ENCODE measurements around the gene NEO1.

Gene NEO1

GRCh38 chr15:73139744-73140553 is 87.7 kb downstream of the NEO1 start:
- Histone ChIP-seq H4K8ac (ENCODE audit: low read depth, low read length) (no peak overlapping the region), H3K4me2 (ENCODE audit: low read length) (no peak overlapping the region), H2BK5ac (ENCODE audit: low read depth, low read length, poor library complexity) (no peak overlapping the region), H3K4me1 (ENCODE audit: control insufficient read depth in 1 of 2, insufficient read depth in 2 of 2, low read length in 2 of 2) (no peaks in the 10 kb centered on the region), H3K23ac (ENCODE audit: low read length) (no peak overlapping the region), H3K79me2 (ENCODE audit: control insufficient read depth, insufficient read depth, low read length, poor library complexity) (no peaks in the 10 kb centered on the region), H2AFZ (ENCODE audit: insufficient read depth, low read length, poor library complexity) (no peak overlapping the region), H2AK5ac (ENCODE audit: low read length) (no peak overlapping the region), H3K36me3 (ENCODE audit: control insufficient read depth in 1 of 2, insufficient read depth in 2 of 2, low read length in 2 of 2) (no peaks in the 10 kb centered on the region), H3K9me3 (ENCODE audit: insufficient read depth, low read depth, low read length) (no peaks in the 10 kb centered on the region), H3K9ac (ENCODE audit: low read length) (no peak overlapping the region), H3K27me3 (ENCODE audit: insufficient read depth, low read length) (no peaks in the 10 kb centered on the region), H4K91ac (ENCODE audit: low read depth, low read length) (no peak overlapping the region), H3K79me1 (ENCODE audit: low read length) (no peaks in the 10 kb centered on the region), H3K18ac (ENCODE audit: low read length) (no peak overlapping the region), H3K14ac (ENCODE audit: low read length) (no peak overlapping the region), H3K4ac (ENCODE audit: low read depth, low read length) (no peak overlapping the region), H4K12ac (ENCODE audit: low read depth, low read length) (no peak overlapping the region), H2BK120ac (ENCODE audit: insufficient read depth, low read length, poor library complexity) (no peak overlapping the region), H3K27ac (ENCODE audit: low read depth, low read length) (no peak overlapping the region), H3K4me3 (ENCODE audit: low read depth, low read length) (no peak overlapping the region), H2BK12ac (ENCODE audit: low read length) (no peak overlapping the region)
- no CpG with 5 or more reads among the region's 5 CpGs for WGBS (ENCODE audit: extremely low coverage, insufficient coverage, insufficient read length)
- no peak for DNase-seq

GRCh38 chr15:73141216-73141900 is 89.1 kb downstream of the NEO1 start:
- WGBS (ENCODE audit: extremely low coverage, insufficient coverage, insufficient read length), result no CpG with 5 or more reads among the region's 3 CpGs
- H3K36me3 ChIP-seq (ENCODE audit: control insufficient read depth in 1 of 2, insufficient read depth in 2 of 2, low read length in 2 of 2), result no peaks in the 10 kb centered on the region
- H4K8ac ChIP-seq (ENCODE audit: low read depth, low read length), result no peak overlapping the region
- H3K14ac ChIP-seq (ENCODE audit: low read length), result no peak overlapping the region
- no peak overlapping the region for H2BK12ac ChIP-seq (ENCODE audit: low read length)
- no peak for DNase-seq
- H3K4ac ChIP-seq (ENCODE audit: low read depth, low read length), result no peak overlapping the region
- H2AFZ ChIP-seq (ENCODE audit: insufficient read depth, low read length, poor library complexity), result no peak overlapping the region
- H3K23ac ChIP-seq (ENCODE audit: low read length), result no peak overlapping the region
- H3K27me3 ChIP-seq (ENCODE audit: insufficient read depth, low read length), result no peaks in the 10 kb centered on the region
- H3K79me2 ChIP-seq (ENCODE audit: control insufficient read depth, insufficient read depth, low read length, poor library complexity), result no peaks in the 10 kb centered on the region
- no peak overlapping the region for H3K27ac ChIP-seq (ENCODE audit: low read depth, low read length)
- no peak overlapping the region for H3K9ac ChIP-seq (ENCODE audit: low read length)
- H3K4me1 ChIP-seq (ENCODE audit: control insufficient read depth in 1 of 2, insufficient read depth in 2 of 2, low read length in 2 of 2), result no peaks in the 10 kb centered on the region
- H3K18ac ChIP-seq (ENCODE audit: low read length), result no peak overlapping the region
- H2BK120ac ChIP-seq (ENCODE audit: insufficient read depth, low read length, poor library complexity), result no peak overlapping the region
- no peak overlapping the region for H2AK5ac ChIP-seq (ENCODE audit: low read length)
- H4K12ac ChIP-seq (ENCODE audit: low read depth, low read length), result no peak overlapping the region
- H3K4me3 ChIP-seq (ENCODE audit: low read depth, low read length), result no peak overlapping the region
- no peak overlapping the region for H3K4me2 ChIP-seq (ENCODE audit: low read length)
- H3K79me1 ChIP-seq (ENCODE audit: low read length), result no peaks in the 10 kb centered on the region
- no peak overlapping the region for H4K91ac ChIP-seq (ENCODE audit: low read depth, low read length)
- no peaks in the 10 kb centered on the region for H3K9me3 ChIP-seq (ENCODE audit: insufficient read depth, low read depth, low read length)
- H2BK5ac ChIP-seq (ENCODE audit: low read depth, low read length, poor library complexity), result no peak overlapping the region

GRCh38 chr15:73142802-73143762 is 90.8 kb downstream of the NEO1 start:
- DNase-seq, result no peak
- no peak overlapping the region for H2AK5ac ChIP-seq (ENCODE audit: low read length)
- no peak overlapping the region for H4K91ac ChIP-seq (ENCODE audit: low read depth, low read length)
- H2BK120ac ChIP-seq (ENCODE audit: insufficient read depth, low read length, poor library complexity), result no peak overlapping the region
- no peak overlapping the region for H3K27ac ChIP-seq (ENCODE audit: low read depth, low read length)
- no peak overlapping the region for H3K14ac ChIP-seq (ENCODE audit: low read length)
- no peaks in the 10 kb centered on the region for H3K36me3 ChIP-seq (ENCODE audit: control insufficient read depth in 1 of 2, insufficient read depth in 2 of 2, low read length in 2 of 2)
- H2AFZ ChIP-seq (ENCODE audit: insufficient read depth, low read length, poor library complexity), result no peak overlapping the region
- H3K4ac ChIP-seq (ENCODE audit: low read depth, low read length), result no peak overlapping the region
- no peak overlapping the region for H3K9ac ChIP-seq (ENCODE audit: low read length)
- no peak overlapping the region for H3K23ac ChIP-seq (ENCODE audit: low read length)
- H2BK5ac ChIP-seq (ENCODE audit: low read depth, low read length, poor library complexity), result no peak overlapping the region
- no peak overlapping the region for H3K4me2 ChIP-seq (ENCODE audit: low read length)
- WGBS (ENCODE audit: extremely low coverage, insufficient coverage, insufficient read length), result no CpG with 5 or more reads among the region's 12 CpGs
- H3K18ac ChIP-seq (ENCODE audit: low read length), result no peak overlapping the region
- H4K12ac ChIP-seq (ENCODE audit: low read depth, low read length), result no peak overlapping the region
- no peak overlapping the region for H2BK12ac ChIP-seq (ENCODE audit: low read length)
- H4K8ac ChIP-seq (ENCODE audit: low read depth, low read length), result no peak overlapping the region
- H3K4me3 ChIP-seq (ENCODE audit: low read depth, low read length), result no peak overlapping the region
- H3K9me3 ChIP-seq (ENCODE audit: insufficient read depth, low read depth, low read length), result no peaks in the 10 kb centered on the region
- H3K79me1 ChIP-seq (ENCODE audit: low read length), result no peaks in the 10 kb centered on the region
- no peaks in the 10 kb centered on the region for H3K27me3 ChIP-seq (ENCODE audit: insufficient read depth, low read length)
- no peaks in the 10 kb centered on the region for H3K79me2 ChIP-seq (ENCODE audit: control insufficient read depth, insufficient read depth, low read length, poor library complexity)
- no peaks in the 10 kb centered on the region for H3K4me1 ChIP-seq (ENCODE audit: control insufficient read depth in 1 of 2, insufficient read depth in 2 of 2, low read length in 2 of 2)

DNA sequence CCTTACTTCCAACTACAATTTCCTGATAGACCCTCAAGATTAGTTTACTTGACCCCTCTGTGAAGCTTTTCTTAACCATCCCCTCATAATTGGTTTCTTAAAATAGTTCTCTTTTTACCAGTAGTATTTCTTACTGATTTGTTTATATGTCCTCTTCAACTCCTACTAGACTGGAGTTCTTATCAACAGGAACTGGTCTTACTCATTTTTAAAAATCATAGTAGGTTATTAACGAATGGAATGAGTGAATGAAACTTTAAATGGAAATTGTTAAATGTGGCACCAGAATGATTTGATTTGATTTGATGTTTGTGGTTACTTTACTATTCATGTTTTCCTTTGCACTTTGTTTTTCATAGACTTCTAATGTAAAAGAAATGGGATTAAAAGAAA is 91.5 kb downstream of the NEO1 start:
- DNase-seq, result no peak
- H2AFZ ChIP-seq (ENCODE audit: insufficient read depth, low read length, poor library complexity), result no peak overlapping the region
- no peaks in the 10 kb centered on the region for H3K36me3 ChIP-seq (ENCODE audit: control insufficient read depth in 1 of 2, insufficient read depth in 2 of 2, low read length in 2 of 2)

More for the DNA sequence above, 91.5 kb downstream of the NEO1 start:
- no peak overlapping the region for H2BK5ac ChIP-seq (ENCODE audit: low read depth, low read length, poor library complexity)
- no peaks in the 10 kb centered on the region for H3K79me1 ChIP-seq (ENCODE audit: low read length)
- no peaks in the 10 kb centered on the region for H3K27me3 ChIP-seq (ENCODE audit: insufficient read depth, low read length)
- no peak overlapping the region for H3K14ac ChIP-seq (ENCODE audit: low read length)
- H3K4me3 ChIP-seq (ENCODE audit: low read depth, low read length), result no peak overlapping the region
- no peak overlapping the region for H2BK12ac ChIP-seq (ENCODE audit: low read length)
- no peaks in the 10 kb centered on the region for H3K79me2 ChIP-seq (ENCODE audit: control insufficient read depth, insufficient read depth, low read length, poor library complexity)
- no peak overlapping the region for H3K27ac ChIP-seq (ENCODE audit: low read depth, low read length)
- H2BK120ac ChIP-seq (ENCODE audit: insufficient read depth, low read length, poor library complexity), result no peak overlapping the region
- no peak overlapping the region for H3K4ac ChIP-seq (ENCODE audit: low read depth, low read length)
- H3K23ac ChIP-seq (ENCODE audit: low read length), result no peak overlapping the region
- no peaks in the 10 kb centered on the region for H3K4me1 ChIP-seq (ENCODE audit: control insufficient read depth in 1 of 2, insufficient read depth in 2 of 2, low read length in 2 of 2)
- H3K18ac ChIP-seq (ENCODE audit: low read length), result no peak overlapping the region
- H4K91ac ChIP-seq (ENCODE audit: low read depth, low read length), result no peak overlapping the region
- no peak overlapping the region for H3K4me2 ChIP-seq (ENCODE audit: low read length)
- H3K9ac ChIP-seq (ENCODE audit: low read length), result no peak overlapping the region
- H4K12ac ChIP-seq (ENCODE audit: low read depth, low read length), result no peak overlapping the region
- no peaks in the 10 kb centered on the region for H3K9me3 ChIP-seq (ENCODE audit: insufficient read depth, low read depth, low read length)
- 100% methylated on average over 1 of the region's 1 CpG for WGBS (ENCODE audit: extremely low coverage, insufficient coverage, insufficient read length)
- no peak overlapping the region for H2AK5ac ChIP-seq (ENCODE audit: low read length)
- H4K8ac ChIP-seq (ENCODE audit: low read depth, low read length), result no peak overlapping the region
